ENCODE results near the gene NRROS. TPM values are rescaled to one million over a fixed set of nuclear protein-coding genes. Genes with fewer than 3 reads are reported as not detected.

The NRROS gene
- total RNA-seq, 1 experiment from 2014 or later: 0.07 TPM

- H3K9me2 ChIP-seq (replicated peaks; ENCODE audit: low read length): no peaks in the 10 kb centered on the region
- no peak overlapping the region for H2AFZ ChIP-seq (ENCODE audit: low read length)
- no peaks in the 10 kb centered on the region for H3K9me3 ChIP-seq (ENCODE audit: low read length)
- no peak overlapping the region for H3K4me2 ChIP-seq (ENCODE audit: low read length)
- CTCF ChIA-PET: interaction anchor here (0.7 kb wide), 1 partner anchor 83 kb away, joined by 4 read pairs; no protein-coding TSS in a partner anchor
- no peaks in the 10 kb centered on the region for H3K79me2 ChIP-seq (ENCODE audit: low read length)
- no peak for TF ChIP-seq CTCF (conservative IDR thresholded peaks at IDR 0.05; ENCODE audit: low read depth, low read length)
- H3K9ac ChIP-seq (ENCODE audit: low read length): no peak overlapping the region
- intact Hi-C loops (cut with micrococcal nuclease): no loop called here
- no peak overlapping the region for H3K4me3 ChIP-seq (ENCODE audit: low read length)
- ATAC-seq: no peak
- DNase-seq: no peak
- POLR2A ChIA-PET (ENCODE audit: unreplicated experiment): no interaction called here
- BruUV-seq (replicated peaks): no TSS peak
- peaks cover 2% of the 10 kb centered on the region; the same call in 1 of the 2 replicates for H3K4me1 ChIP-seq (ENCODE audit: insufficient read depth, low read length)
- no peak overlapping the region for H3K27ac ChIP-seq (ENCODE audit: low read length)
- no peaks in the 10 kb centered on the region for H3K27me3 ChIP-seq (ENCODE audit: low read length)
- no peaks in the 10 kb centered on the region for H3F3A ChIP-seq (ENCODE audit: low read length, unreplicated experiment)
- no peaks in the 10 kb centered on the region for H3K36me3 ChIP-seq (ENCODE audit: low read depth, low read length)
- no peaks in the 10 kb centered on the region for H4K20me1 ChIP-seq (ENCODE audit: low read length)
Measured at GRCh38 chr3:196604548-196604947, 34.9 kb upstream of the NRROS start.

- POLR2A ChIA-PET (ENCODE audit: unreplicated experiment): no interaction called here
- no peak overlapping the region for H2AFZ ChIP-seq (ENCODE audit: low read length)
- H3K9ac ChIP-seq (ENCODE audit: low read length): no peak overlapping the region
- DNase-seq (no peak), ATAC-seq (no peak)
- no peaks in the 10 kb centered on the region for H3K36me3 ChIP-seq (ENCODE audit: low read depth, low read length)
- no peaks in the 10 kb centered on the region for H3K9me3 ChIP-seq (ENCODE audit: low read length)
- no peak overlapping the region for H3K4me3 ChIP-seq (ENCODE audit: low read length)
- no peak overlapping the region for H3K4me2 ChIP-seq (ENCODE audit: low read length)
- no peaks in the 10 kb centered on the region for H3K27me3 ChIP-seq (ENCODE audit: low read length)
- no peaks in the 10 kb centered on the region for H3K79me2 ChIP-seq (ENCODE audit: low read length)
- no TSS peak for BruUV-seq (replicated peaks)
- H3F3A ChIP-seq (ENCODE audit: low read length, unreplicated experiment): no peaks in the 10 kb centered on the region
- CTCF ChIA-PET: interaction anchor here (1.0 to 1.1 kb wide), 2 partner anchors 23 to 76 kb away, joined by 6 to 22 read pairs; no protein-coding TSS in a partner anchor
- H3K27ac ChIP-seq (ENCODE audit: low read length): no peak overlapping the region
- H3K9me2 ChIP-seq (replicated peaks; ENCODE audit: low read length): no peaks in the 10 kb centered on the region
- peaks cover 15% of the 10 kb centered on the region; the same call in 1 of the 2 replicates for H3K4me1 ChIP-seq (ENCODE audit: insufficient read depth, low read length)
- no peaks in the 10 kb centered on the region for H4K20me1 ChIP-seq (ENCODE audit: low read length)
- intact Hi-C loops (cut with micrococcal nuclease): loop anchor here (1.0 to 5.0 kb wide), 3 partner anchors 71 to 361 kb away; no protein-coding TSS in a partner anchor
- TF ChIP-seq CTCF (conservative IDR thresholded peaks at IDR 0.05; ENCODE audit: low read depth, low read length) (no peak), EZH2 (IDR thresholded peaks at IDR 0.05; ENCODE audit: low read length, unreplicated experiment) (no peak), EZH2phosphoT487 (IDR thresholded peaks at IDR 0.05; ENCODE audit: borderline replicate concordance, low read length) (no peak)
Measured at GRCh38 chr3:196608693-196609092, 30.8 kb upstream of the NRROS start.

- H3K79me2 ChIP-seq (ENCODE audit: low read length): no peaks in the 10 kb centered on the region
- no peak overlapping the region for H3K9ac ChIP-seq (ENCODE audit: low read length)
- no peaks in the 10 kb centered on the region for H3F3A ChIP-seq (ENCODE audit: low read length, unreplicated experiment)
- H3K4me2 ChIP-seq (ENCODE audit: low read length): peak overlapping the region; percentile 55
- ChIA-PET POLR2A (ENCODE audit: unreplicated experiment) (interaction anchor here (0.6 kb wide), 1 partner anchor 361 kb away, joined by 3 read pairs; no protein-coding TSS in a partner anchor), CTCF (interaction anchor here (0.5 to 1.1 kb wide), 10 partner anchors 22 to 360 kb away, joined by 3 to 22 read pairs (median 4); no protein-coding TSS in a partner anchor)
- H2AFZ ChIP-seq (ENCODE audit: low read length): peak overlapping the region; percentile 50
- H3K4me3 ChIP-seq (ENCODE audit: low read length): no peak overlapping the region
- intact Hi-C loops (cut with micrococcal nuclease): loop anchor here (1.0 to 5.0 kb wide), 3 partner anchors 72 to 360 kb away; no protein-coding TSS in a partner anchor
- H3K27ac ChIP-seq (ENCODE audit: low read length): no peak overlapping the region
- no peaks in the 10 kb centered on the region for H3K9me3 ChIP-seq (ENCODE audit: low read length)
- TF ChIP-seq EZH2 (IDR thresholded peaks at IDR 0.05; ENCODE audit: low read length, unreplicated experiment) (no peak), CTCF (conservative IDR thresholded peaks at IDR 0.05; ENCODE audit: low read depth, low read length) (peak; percentile 98), EZH2phosphoT487 (IDR thresholded peaks at IDR 0.05; ENCODE audit: borderline replicate concordance, low read length) (no peak)
- no peaks in the 10 kb centered on the region for H3K27me3 ChIP-seq (ENCODE audit: low read length)
- BruUV-seq (replicated peaks): no TSS peak
- ATAC-seq: peak; percentile 98
- no peaks in the 10 kb centered on the region for H4K20me1 ChIP-seq (ENCODE audit: low read length)
- H3K9me2 ChIP-seq (replicated peaks; ENCODE audit: low read length): no peaks in the 10 kb centered on the region
- H3K36me3 ChIP-seq (ENCODE audit: low read depth, low read length): no peaks in the 10 kb centered on the region
- peak; percentile 93 for DNase-seq
- peaks cover 15% of the 10 kb centered on the region; the same call in 1 of the 2 replicates for H3K4me1 ChIP-seq (ENCODE audit: insufficient read depth, low read length)
Measured at GRCh38 chr3:196609343-196609775, 30.1 kb upstream of the NRROS start.

Data from PC-3 (cell line).